Upper lobe of left lung (tissue), 4 donors: ENCODE results near the gene ACSL3.
"Not testable (repeated sequence)": the region's sequence is repeated elsewhere in the genome, so short reads cannot be mapped to it uniquely, and the experiment has no call there.

Experiments
- CTCF ChIP-seq, 6 experiments: fragments of 450-650 bp in 4 of 6; fragments of 200-600 bp in 2 of 6; sonication (generic) in 2 of 6; IDR thresholded peaks; one replicate each; pipeline ENCODE4 v1.5.1; 2016 to 2019; ENCODE audit warnings: antibody characterized with exemption in 6 of 6
- POLR2A ChIP-seq, 4 donors: fragments of 450-650 bp; IDR thresholded peaks; one replicate each; pipeline ENCODE4 v1.5.1; 2016 to 2017; ENCODE audit warnings: antibody characterized with exemption in 4 of 4, mild to moderate bottlenecking in 2 of 4
- POLR2AphosphoS5 ChIP-seq, 2 donors: sonication (generic); formaldehyde crosslinking; IDR thresholded peaks; one replicate each; pipeline ENCODE4 v1.5.1; 2017; ENCODE audit warnings: antibody characterized with exemption in 2 of 2

GRCh38 chr2:222917212-222917611 lies 56.4 kb downstream of the ACSL3 start:
- not testable (repeated sequence) for TF ChIP-seq POLR2A, CTCF, POLR2AphosphoS5 (IDR thresholded peaks at IDR 0.05)
